Suppressor macrophage (primary cell): Measurements from ENCODE around the gene NIF3L1.

Experiments
- DNase-seq, 4 experiments: peaks; one replicate each; pipeline ENCODE4 v3.0.0-alpha.2; 2020 to 2022
- total RNA-seq, 17 experiments: gene quantifications; one replicate each; lab custom pipeline; 2026; ENCODE audit warnings: mixed read lengths in 6 of 17, inconsistent platforms in 3 of 17; lab: John Stamatoyannopoulos, UW

NIF3L1 gene, protein sequence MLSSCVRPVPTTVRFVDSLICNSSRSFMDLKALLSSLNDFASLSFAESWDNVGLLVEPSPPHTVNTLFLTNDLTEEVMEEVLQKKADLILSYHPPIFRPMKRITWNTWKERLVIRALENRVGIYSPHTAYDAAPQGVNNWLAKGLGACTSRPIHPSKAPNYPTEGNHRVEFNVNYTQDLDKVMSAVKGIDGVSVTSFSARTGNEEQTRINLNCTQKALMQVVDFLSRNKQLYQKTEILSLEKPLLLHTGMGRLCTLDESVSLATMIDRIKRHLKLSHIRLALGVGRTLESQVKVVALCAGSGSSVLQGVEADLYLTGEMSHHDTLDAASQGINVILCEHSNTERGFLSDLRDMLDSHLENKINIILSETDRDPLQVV
- 3.8 to 20.4 (median 14.4) reads per million in 17 experiments for total RNA-seq

GRCh38 chr2:200888704-200889625 lies at the start of gene NIF3L1, which contains the start of gene PPIL3:
Gene NIF3L1, plus strand, starts transcription at chr2:200889371. Its CDS starts 2,573 bp downstream, at chr2:200891944.
Gene PPIL3, minus strand, starts transcription at chr2:200889077. Its CDS starts 1,462 bp downstream, at chr2:200887615.
- peak; percentile 98 to 99 (median 98) for DNase-seq

DNA sequence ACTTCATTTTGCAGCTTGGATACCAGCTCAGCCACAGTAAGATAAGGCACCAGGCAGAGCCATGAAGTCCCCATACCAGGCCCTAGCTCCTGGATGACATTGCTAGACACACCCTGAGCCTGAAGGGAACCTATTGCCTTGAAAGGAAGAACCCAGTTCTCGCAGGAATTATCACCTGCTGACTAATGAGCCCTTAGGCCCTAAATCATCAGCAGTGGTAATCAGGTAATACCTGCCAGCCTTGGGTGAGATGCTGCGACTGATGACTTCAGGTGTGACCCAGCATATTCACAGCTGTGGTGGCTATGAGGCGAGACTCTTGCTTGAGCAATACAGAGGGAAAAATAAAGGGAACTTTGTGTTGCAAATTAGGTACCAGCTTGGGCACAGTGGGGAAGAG lies 49.7 kb upstream of the NIF3L1 start:
- DNase-seq, result no peak

DNA sequence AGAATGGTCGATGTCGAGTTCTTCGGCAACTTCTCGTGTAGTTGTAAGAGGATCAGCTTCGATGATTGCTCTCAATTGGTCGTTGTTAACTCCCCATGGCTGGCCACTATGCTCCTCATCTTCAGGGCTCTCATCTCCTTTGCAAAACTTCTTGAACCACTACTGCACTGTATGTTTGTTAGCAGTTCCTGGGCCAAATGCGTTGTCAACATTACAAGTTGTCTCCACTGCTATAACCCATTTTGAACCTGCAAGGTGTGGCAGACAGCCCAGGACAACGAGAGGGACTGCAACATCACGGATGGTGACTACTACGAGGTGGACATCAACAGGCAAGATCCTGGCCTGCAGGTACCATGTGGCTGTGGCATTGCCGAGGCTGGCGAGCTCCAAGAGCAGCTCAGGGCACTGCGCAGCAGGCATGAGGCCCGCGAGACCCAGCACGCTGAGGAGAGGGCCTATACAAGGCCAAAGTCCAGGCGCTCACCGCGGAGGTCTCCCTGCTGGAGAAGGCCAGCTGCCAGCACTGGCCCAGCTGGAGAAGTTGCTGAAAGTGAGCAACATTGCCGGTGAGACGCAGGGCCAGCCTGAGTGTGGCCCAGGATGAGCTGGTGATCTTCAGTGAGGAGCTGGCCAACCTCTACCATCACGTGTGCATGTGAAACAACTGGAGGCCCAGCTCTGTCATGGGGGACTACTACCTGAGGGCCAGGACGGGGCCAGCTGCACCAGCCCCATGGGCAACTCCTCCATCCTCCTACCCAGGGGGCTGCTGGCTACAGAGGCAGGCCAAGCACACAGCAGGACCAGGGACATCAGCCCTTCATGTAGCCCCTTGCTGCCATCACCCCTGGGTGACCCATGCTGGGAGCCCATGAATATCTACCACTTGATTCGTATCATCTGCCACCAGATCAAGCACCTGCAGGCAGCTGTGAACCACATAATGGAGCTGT lies 44.9 kb upstream of the NIF3L1 start:
- no peak for DNase-seq

DNA sequence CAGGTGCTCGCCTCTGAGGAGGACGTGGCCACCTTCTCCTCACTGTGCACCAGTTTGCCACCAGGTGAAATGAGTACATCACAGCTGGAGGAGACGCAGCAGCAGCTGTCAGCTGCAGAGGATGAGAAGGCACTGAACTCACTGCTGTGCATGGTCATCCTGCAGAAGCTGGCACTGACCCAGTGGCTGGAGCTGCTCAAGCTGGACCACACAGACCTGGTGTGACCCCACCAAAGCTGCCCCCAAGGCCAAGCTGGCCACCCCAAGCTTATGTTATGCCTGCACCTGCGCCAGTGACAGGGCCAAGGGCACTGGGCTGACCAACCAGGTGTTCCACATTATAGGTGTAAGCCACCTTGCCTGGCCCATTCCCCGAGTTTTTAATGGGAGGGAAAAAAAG lies 44.0 kb upstream of the NIF3L1 start:
- no peak for DNase-seq

- DNase-seq, result peak in 3 of 4 experiments; percentile 18 to 38 (median 36)
Measured at GRCh38 chr2:200845669-200846325, 43.4 kb upstream of the NIF3L1 start.

DNA sequence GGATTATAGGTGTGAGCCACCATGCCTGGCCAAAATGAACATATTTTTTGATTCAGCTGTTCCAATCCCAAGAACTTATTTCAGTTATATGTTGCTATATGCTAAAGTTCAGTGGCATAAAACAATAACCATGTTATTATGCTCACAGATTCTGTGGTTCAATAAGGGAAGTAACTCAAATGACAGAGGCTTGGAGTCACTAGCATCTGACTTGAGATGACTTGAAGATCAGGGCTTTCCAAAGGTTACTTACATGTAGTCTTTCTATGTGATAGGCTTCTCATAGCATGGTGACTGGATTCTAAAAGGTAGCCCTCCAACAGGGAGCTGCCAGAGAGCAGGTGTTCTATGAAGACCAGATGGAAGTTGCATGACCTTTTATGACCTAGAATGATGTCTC lies 41.9 kb upstream of the NIF3L1 start:
- peak; percentile 47 to 87 (median 66) for DNase-seq

DNA sequence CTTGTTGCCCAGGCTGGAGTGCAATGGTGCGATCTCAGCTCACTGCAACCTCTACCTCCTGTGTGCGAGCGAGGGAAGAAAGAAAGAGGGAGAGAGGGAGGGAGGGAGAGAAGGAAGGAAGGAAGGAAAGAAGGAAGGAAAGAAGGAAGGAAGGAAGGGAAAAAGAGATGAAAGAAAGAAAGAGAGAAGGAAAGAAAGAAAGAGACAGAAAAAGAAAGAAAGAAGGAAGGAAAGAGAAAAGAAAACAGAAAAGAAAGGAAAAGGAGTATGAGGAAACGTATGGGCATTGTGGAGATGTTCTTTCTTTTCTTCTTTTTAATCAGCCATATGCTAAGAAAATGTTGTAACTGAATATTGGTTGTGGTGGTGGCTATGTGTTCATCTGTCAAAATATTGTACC lies 41.2 kb upstream of the NIF3L1 start:
- DNase-seq, result no peak

DNA sequence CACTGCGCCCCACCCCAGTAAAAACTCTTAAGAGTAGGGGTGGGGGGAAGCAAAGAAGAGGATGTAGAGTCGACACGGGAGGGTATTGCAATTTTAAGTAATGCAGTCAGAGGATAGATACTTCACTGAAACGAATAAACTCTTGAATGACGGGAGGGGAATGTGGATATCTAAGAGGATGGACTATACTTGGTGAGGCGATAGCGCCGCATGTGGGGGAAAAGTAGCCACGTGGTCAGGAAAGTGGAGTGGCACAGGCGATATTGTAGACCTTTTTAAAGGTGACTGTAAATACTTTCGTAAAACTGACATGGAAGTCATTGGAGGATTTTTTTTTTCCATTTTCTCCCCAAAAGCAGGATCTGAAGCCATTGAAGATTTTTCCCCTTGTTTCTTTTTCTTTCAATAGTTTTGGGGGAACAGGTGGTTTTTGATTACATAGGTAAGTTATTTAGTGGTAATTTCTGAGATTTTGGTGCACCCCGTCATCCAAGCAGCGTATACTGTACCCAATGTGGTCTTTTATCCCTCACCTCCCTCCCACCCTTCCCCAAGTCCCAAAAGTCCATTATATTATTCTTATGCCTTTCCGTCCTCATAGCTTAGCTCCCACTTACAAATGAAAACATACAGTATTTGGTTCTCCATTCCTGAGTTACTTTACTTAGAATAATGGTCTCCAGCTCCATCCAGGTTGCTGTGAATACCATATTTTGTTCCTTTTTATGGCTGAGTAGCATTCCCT lies 38.5 kb upstream of the NIF3L1 start:
- no peak for DNase-seq

DNA sequence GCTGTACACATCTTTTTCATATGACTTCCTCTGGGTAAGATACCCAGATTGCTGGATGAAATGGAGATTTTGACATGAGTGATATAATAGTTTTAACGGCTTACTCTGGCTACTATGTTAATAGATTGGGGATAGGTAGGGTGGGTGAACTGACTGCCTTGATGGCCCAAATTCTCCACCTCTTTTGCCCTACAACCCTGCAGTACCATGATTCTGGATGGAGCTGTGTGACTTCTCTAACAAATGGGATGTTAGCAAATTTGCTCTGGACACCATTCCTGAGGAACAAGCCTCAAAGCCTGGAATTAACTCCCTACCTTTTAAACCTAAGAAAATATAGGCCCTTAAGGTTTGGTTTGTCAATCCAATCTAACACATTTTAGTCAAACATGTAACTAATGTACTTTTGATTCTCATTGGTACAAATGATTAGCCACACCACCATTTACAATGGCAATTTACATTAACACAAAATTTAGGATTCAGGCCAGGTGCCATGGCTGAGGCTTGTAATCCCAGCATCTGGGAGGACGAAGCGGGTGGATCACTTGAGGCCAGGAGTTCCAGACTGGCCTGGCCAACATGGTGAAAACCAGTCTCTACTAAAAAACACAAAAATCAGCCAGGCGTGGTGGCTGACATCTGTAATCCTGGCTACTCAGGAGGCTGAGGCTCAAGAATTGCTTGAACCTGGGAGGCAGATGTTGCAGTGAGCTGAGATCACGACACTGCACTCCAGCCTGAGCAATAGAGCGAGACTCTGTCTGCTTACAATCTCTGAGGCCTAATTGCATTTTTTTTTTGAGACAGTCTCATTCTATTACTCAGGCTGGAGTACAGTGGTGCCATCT lies 37.5 kb upstream of the NIF3L1 start:
- no peak for DNase-seq

GRCh38 chr2:200852605-200853004 lies 36.6 kb upstream of the NIF3L1 start:
- DNase-seq, result no peak

- no peak for DNase-seq
Measured at GRCh38 chr2:200856806-200857205, 32.4 kb upstream of the NIF3L1 start.

DNA sequence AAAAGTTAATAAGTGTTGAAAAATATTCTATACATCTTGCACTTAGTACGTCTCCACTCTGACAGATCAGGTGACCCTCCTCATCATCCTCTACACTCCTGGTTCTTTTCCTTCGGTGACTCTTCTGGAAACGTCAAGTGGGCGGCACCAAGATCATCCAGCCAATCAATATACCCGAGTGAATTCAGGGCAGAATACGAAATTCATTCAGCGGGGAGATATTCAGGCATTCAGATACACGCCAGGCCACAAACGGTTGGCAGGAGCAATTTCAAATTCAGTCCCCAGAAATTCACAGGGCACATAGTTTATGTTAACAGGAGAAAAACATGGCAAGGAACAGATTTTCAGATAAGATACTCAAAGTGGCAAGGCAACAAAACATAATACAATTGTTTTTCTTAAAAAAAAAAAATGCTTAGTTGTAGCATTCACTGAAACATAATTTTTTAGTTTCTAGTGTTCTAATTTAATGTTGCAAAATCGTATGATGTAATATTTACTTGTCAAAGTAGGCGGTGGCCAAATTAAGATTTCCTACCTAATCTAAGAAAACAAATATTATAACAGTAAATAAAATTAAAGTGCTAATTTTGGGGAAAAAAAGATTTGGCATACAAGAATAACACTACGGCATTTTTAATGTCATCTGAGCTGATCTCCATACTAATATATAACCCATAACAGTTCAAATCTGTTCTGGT lies 28.9 kb upstream of the NIF3L1 start:
- DNase-seq, result peak in 2 of 4 experiments; percentile 17 to 37

DNA sequence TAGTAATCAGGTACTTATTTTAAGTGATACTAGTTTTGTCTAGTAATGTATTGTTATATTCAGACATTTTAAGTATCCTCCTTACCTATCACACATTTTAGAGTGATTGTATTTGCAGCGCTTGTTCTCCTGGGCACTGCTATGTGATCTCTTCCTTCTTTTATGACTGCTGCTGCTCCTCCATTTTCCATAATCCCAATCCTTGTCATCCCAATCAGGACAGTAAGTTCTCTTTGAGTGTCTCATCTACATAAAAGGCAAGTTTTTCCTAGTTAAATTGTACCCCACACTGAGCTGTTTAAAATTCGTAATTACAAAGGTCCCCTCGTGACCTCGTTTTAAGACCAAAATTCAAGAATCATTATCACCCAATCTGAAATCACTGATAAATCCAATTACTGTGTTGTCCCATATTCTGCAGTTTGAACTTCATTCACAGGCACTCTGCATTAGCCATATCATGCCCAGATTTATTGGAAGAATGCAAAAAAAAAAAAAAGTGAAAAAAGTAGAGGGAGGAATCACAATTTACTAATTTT lies 27.5 kb upstream of the NIF3L1 start:
- DNase-seq, result no peak

DNA sequence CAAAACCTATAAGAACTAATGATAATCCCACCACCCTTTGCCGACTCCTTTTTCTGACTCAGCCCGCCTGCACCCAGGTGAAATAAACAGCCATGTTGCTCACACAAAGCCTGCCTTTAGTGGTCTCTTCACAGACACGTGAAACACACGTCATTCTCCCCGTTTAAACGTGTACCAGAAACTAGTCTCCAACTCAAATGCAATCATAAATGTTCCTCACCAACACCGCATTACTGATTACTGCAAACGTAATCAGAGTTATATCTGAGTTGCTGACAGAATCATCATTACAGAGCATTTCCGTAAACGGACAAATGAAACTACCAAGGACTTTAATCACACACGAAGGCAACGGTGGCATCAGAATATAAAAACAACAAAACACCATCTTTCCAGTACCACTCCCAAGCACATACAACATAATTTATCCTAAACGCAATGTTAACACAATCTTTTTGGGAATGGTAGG lies 26.6 kb upstream of the NIF3L1 start:
- peak; percentile 50 to 86 (median 66) for DNase-seq

DNA sequence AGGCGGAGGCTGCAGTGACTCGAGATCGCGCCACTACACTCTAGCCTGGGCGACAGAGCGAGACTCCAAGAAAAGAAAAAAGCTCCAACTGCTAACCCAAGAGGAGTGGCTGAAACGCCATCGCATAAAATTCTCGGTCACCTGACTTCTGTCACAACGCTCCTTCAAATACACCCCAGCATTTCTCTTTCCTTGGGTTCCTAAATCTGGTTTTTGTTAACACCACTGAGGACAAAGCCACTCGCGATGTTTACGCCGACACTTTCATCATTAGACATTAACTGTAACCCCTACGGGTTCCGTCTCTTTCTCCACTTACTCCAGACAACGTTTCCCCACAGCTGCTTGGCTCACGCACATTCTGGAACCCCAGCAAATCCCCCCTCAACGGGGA lies 25.4 kb upstream of the NIF3L1 start:
- peak; percentile 59 to 71 (median 67) for DNase-seq

DNA sequence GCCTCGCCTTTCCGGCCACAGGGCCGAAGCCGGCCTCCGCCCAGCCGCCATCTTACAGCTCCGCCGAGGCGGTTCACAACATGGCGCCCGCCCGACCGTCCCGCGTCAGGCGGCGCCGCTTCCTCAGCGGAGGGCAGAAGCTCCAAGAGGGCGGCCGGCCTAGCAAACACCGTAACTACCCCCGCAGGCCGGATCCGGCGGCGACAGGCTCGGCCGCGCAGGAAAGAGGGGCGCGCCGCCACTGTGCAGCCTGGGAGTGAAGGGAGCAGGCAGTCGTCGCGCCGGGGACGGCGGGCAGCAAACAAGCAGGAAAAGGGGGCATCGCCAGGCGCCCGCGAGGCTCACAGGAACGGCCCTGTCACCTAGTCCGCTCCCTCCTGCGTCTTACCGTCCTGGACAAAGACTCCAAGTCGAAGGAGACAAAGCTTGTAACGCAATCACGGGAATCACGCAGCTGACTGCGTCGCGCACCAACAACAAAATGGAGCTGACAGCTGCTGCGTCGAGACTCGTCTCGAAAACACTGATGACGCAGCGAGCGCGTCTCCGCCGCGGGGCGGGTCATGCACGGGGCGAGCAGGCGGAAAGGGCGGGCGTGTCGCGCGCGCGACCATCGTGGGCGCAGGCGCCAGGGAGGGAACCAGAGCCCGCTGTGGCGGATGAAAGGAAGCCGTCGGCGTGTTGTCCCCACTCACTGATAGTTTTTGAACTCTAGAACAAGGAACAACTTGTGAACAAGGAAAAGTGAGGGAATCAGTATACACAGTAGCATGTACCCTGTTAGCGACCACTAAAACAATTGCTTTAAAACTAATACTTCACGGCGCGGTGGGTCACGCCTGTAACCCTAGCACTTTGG lies 24.8 kb upstream of the NIF3L1 start, which contains the start of gene CLK1:
TSS of gene CLK1 (minus strand) at position 483 of the 859 bp plus-strand sequence. CDS start 2,796 bp downstream, outside the sequence.
- DNase-seq, result peak; percentile 97 to 99 (median 98)

DNA sequence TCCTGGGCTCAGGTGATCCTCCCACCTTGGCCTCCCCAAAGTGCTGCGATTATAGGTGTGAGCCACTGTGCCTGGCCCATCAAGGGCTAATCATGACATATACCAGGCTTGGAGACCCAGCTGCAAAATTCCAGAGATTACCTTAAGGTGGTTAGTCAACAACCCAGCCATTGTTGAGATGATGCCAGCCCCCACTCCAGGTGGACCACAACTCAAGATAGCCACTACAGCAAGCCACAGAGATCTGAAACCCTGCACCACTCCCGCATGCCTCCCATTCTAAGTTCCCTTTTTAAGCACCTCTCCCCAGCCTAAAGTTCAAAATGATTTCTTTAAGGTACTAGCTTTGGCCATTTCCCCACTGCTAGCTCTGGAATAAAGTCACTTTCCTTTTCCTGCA lies 20.2 kb upstream of the NIF3L1 start:
- no peak for DNase-seq

- no peak for DNase-seq
Measured at GRCh38 chr2:200871151-200871550, 18.0 kb upstream of the NIF3L1 start.
